K562 (cell line): Measurements from ENCODE around the gene REXO2. TPM values are rescaled to one million over a fixed set of nuclear protein-coding genes. Genes with fewer than 3 reads are reported as not detected.

Experiments used
- ATAC-seq: fragments of 200-7000 bp; cut with Tn5 transposase; 3 replicates; pipeline ENCODE4 v1.9.1; 2020; ENCODE audit warnings: moderate library complexity
- BruUV-seq: library from RNA; stranded (reverse); fragments of 400-500 nt; replicated peaks from 2 replicates; lab custom pipeline; 2021; lab: Mats Ljungman, UMichigan
- CTCF ChIA-PET: fragments of 300-600 bp; formaldehyde crosslinking; extraction: SDS; loops from one replicate; lab custom pipeline; 2021; ENCODE audit warnings: low intra/inter-chr PET ratio; lab: Yijun Ruan, JAX
- POLR2A ChIA-PET: fragments of 300-600, 350-650 bp; sonication (Branson Sonifier 250); formaldehyde crosslinking; extraction: SDS; loops from one replicate; lab custom pipeline; 2021; ENCODE audit warnings: antibody characterized with exemption, inconsistent platforms; lab: Yijun Ruan, JAX
- DNase-seq, 4 experiments: peaks; one replicate each; pipeline versions ENCODE4 v3.0.0 to v3.0.0-alpha.2; 2011 to 2018; ENCODE audit warnings: low spot score in 3 of 4, mixed read lengths in 3 of 4; ENCODE audit errors: extremely low read depth in 1 of 4
- FAIRE-seq: peaks from 2 replicates; lab custom pipeline; 2011; peaks lifted over from hg19 to GRCh38; lab: Jason Lieb, UNC
- H2AFZ ChIP-seq: 2 replicates; pipeline ENCODE4 v1.6.0; 2011; ENCODE audit warnings: low read depth, low read length, control low read depth, inconsistent platforms
- H3K27ac ChIP-seq: fragments of 200-600 bp; 3 replicates; pipeline ENCODE4 v1.8.0; 2011; ENCODE audit warnings: low read depth, mild to moderate bottlenecking, control low read depth, inconsistent platforms, low read length, moderate library complexity, mixed read lengths; ENCODE audit errors: extremely low read depth
- H3K27me3 ChIP-seq, 2 experiments: fragments of 300-600 bp in 1 of 2; 2 replicates in 1 of 2; 3 replicates in 1 of 2; pipeline versions ENCODE4 v1.6.0 to v1.8.0; 2011; ENCODE audit warnings: inconsistent platforms in 2 of 2, low read length in 2 of 2, mild to moderate bottlenecking in 1 of 2, mixed read lengths in 1 of 2, moderate library complexity in 1 of 2; ENCODE audit not compliant: control insufficient read depth in 2 of 2, insufficient read depth in 2 of 2
- H3K36me3 ChIP-seq: fragments of 300-600 bp; 3 replicates; pipeline ENCODE4 v1.8.0; 2011; ENCODE audit warnings: mild to moderate bottlenecking, low read length, inconsistent platforms; ENCODE audit not compliant: control insufficient read depth, insufficient read depth
- H3K4me1 ChIP-seq, 2 experiments: fragments of 200-600 bp in 1 of 2; replicated peaks in 1 of 2; 2 replicates in 1 of 2; 3 replicates in 1 of 2; pipeline versions ENCODE4 v1.5.1 to v1.8.0; 2011; ENCODE audit warnings: inconsistent platforms in 2 of 2, low read length in 2 of 2, mild to moderate bottlenecking in 1 of 2, mixed read lengths in 1 of 2, moderate library complexity in 1 of 2; ENCODE audit not compliant: control insufficient read depth in 2 of 2, insufficient read depth in 2 of 2
- H3K4me2 ChIP-seq: 2 replicates; pipeline ENCODE4 v1.6.1; 2011; ENCODE audit warnings: low read length, control low read depth, inconsistent platforms, mixed read lengths; ENCODE audit not compliant: insufficient read depth
- H3K4me3 ChIP-seq: fragments of 200-600 bp; sonication (generic), shearing (Covaris generic); 2 replicates; pipeline ENCODE4 v1.5.1; 2016; ENCODE audit warnings: control low read depth, inconsistent platforms
- H3K79me2 ChIP-seq: fragments of 200-600 bp; 3 replicates; pipeline ENCODE4 v1.8.0; 2011; ENCODE audit warnings: low read length, inconsistent platforms; ENCODE audit not compliant: control insufficient read depth, insufficient read depth
- H3K9ac ChIP-seq, 2 experiments: 2 replicates each; pipeline versions ENCODE4 v1.6.0 to v1.6.1; 2011; ENCODE audit warnings: low read depth in 2 of 2, low read length in 2 of 2, control low read depth in 1 of 2, inconsistent platforms in 1 of 2, mild to moderate bottlenecking in 1 of 2, mixed read lengths in 1 of 2; ENCODE audit not compliant: insufficient read depth in 1 of 2
- H3K9me1 ChIP-seq: one replicate; pipeline ENCODE4 v1.6.0; 2011; ENCODE audit warnings: inconsistent platforms, mild to moderate bottlenecking, low read length, moderate library complexity; ENCODE audit not compliant: control insufficient read depth, insufficient read depth
- H3K9me3 ChIP-seq: replicated peaks from 2 replicates; pipeline ENCODE4 v1.5.1; 2011; ENCODE audit warnings: low read depth, low read length, inconsistent platforms; ENCODE audit not compliant: control insufficient read depth, insufficient read depth
- H4K20me1 ChIP-seq: replicated peaks from 2 replicates; pipeline ENCODE4 v1.6.1; 2011; ENCODE audit warnings: low read length, inconsistent platforms, mixed read lengths; ENCODE audit not compliant: control insufficient read depth, insufficient read depth
- CEBPG ChIP-seq, 3 experiments: fragments of 200-800 bp in 1 of 3; sonication (Bioruptor generic) in 1 of 3; sonication (generic) in 1 of 3; formaldehyde crosslinking in 1 of 3; IDR thresholded peaks in 2 of 3; conservative IDR thresholded peaks in 1 of 3; 2 replicates each; pipeline versions ENCODE4 v1.6.1 to v1.8.0; 2016 to 2022; ENCODE audit warnings: missing compliant biosample characterization in 2 of 3, missing genetic modification characterization in 2 of 3, mild to moderate bottlenecking in 1 of 3, missing genetic modification reagents in 1 of 3
- MYNN ChIP-seq, 2 experiments: sonication (generic); formaldehyde crosslinking in 1 of 2; IDR thresholded peaks; 2 replicates each; pipeline versions ENCODE4 v1.5.0 to v1.6.1; 2016 to 2020; ENCODE audit warnings: antibody characterized with exemption in 1 of 2, missing genetic modification reagents in 1 of 2
- PHB2 ChIP-seq: fragments of 450-650 bp; IDR thresholded peaks from 2 replicates; pipeline ENCODE4 v1.6.1; 2017; ENCODE audit warnings: low read depth
- ZBED1 ChIP-seq: IDR thresholded peaks from 2 replicates; pipeline ENCODE4 v1.6.1; 2014
- ZNF184 ChIP-seq: sonication (generic); formaldehyde crosslinking; IDR thresholded peaks from 2 replicates; pipeline ENCODE4 v1.5.0; 2020; ENCODE audit warnings: missing genetic modification reagents
- ZNF507 ChIP-seq: conservative IDR thresholded peaks from 2 replicates; pipeline ENCODE4 v1.6.1; 2017; ENCODE audit warnings: missing genetic modification characterization, missing compliant biosample characterization
- in situ Hi-C: fragments of 300-500 bp; cut with MboI; formaldehyde crosslinking; loops from 4 replicates; pipeline ENCODE4 v1.15.0; 2018; ENCODE audit warnings: inconsistent platforms, mixed read lengths
- intact Hi-C: fragments of 100-400 bp; cut with micrococcal nuclease; formaldehyde crosslinking; loops from 2 replicates; pipeline ENCODE4 v1.14.2; 2022
- polyA plus RNA-seq, 8 experiments: library from polyadenylated mRNA; depleted of rRNA in 4 of 8; stranded (reverse) in 5 of 8; unstranded in 3 of 8; fragments of >200 nt; fragmentation: Nextera tagmentation in 2 of 8; fragmentation: Illumina TruSeq in 1 of 8; extraction: Ambion mirVana in 2 of 8; extraction: Trizol in 1 of 8; gene quantifications; 2 replicates each; pipeline versions ENCODE4 v1.2.1 to v1.2.3, GENCODE V29; 2011 to 2014; ENCODE audit warnings: inconsistent platforms in 1 of 8, missing spikeins in 1 of 8
- total RNA-seq, 7 experiments: library from RNA; depleted of rRNA in 6 of 7; stranded (reverse); fragments of >200 nt in 6 of 7; fragmentation: Illumina TruSeq in 2 of 7; extraction: Trizol in 2 of 7; gene quantifications; 2 replicates each; pipeline versions ENCODE4 v1.2.1 to v1.2.3, GENCODE V29; 2011 to 2021; ENCODE audit warnings: low replicate concordance in 1 of 7
- TF ChIP-seq, protein P1 (sequence below): fragments of 250-450 bp; sonication (Bioruptor Pico); IDR thresholded peaks from 2 replicates; pipeline ENCODE4 v1.5.0; 2021; ENCODE audit warnings: mild to moderate bottlenecking, borderline replicate concordance
- TF ChIP-seq, protein P2 (sequence below): fragments of 250-450 bp; sonication (Bioruptor Pico); IDR thresholded peaks from 2 replicates; pipeline ENCODE4 v1.4.0; 2020; ENCODE audit warnings: mild to moderate bottlenecking, moderate library complexity, borderline replicate concordance
- TF ChIP-seq, protein P3 (sequence below), 2 experiments: fragments of 450-650 bp; IDR thresholded peaks; 2 replicates each; pipeline ENCODE4 v1.6.1; 2018; ENCODE audit warnings: mild to moderate bottlenecking in 2 of 2, low read depth in 1 of 2; ENCODE audit not compliant: partially characterized antibody in 2 of 2
- TF ChIP-seq, protein P4 (sequence below): sonication (generic); formaldehyde crosslinking; IDR thresholded peaks from 2 replicates; pipeline ENCODE4 v1.8.0; 2022; ENCODE audit warnings: mild to moderate bottlenecking, missing genetic modification reagents

The REXO2 gene
- total and polyA plus RNA-seq, 9 of the 15 experiments (the other 6 are each of a cell fraction or from before 2014, with no cell fraction given): 143 to 370 (median 193) TPM

DNA sequence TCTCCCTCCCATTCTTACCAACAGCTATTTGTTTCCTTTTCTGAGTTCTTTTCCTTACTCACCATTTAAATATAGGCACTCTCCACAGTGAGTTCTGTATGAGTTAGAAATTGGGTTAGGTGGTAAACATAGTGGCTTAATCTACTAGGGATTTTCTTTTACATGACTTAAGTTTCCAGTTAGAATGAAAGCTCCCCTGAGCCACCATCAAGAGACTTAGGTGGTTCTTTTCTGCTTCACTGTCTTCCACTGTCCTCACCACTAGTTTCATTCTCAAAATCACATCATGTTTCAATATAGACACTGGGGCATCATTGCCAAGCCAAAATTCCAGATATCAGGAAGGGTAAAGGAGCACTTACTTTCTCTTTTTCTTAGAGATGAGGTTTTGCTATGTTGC lies 9.0 kb upstream of the REXO2 start:
- intact Hi-C loops (no loop called here), in situ Hi-C loops (no loop called here)
- Histone ChIP-seq H3K27ac (no peak overlapping the region), H3K27me3 (no peaks in the 10 kb centered on the region), H3K9me3 (no peaks in the 10 kb centered on the region; the same call in 1 of the 2 replicates), H3K4me1 (no peaks in the 10 kb centered on the region; a peak in 1 of 5 replicates), H3K4me3 (no peak overlapping the region), H2AFZ (no peak overlapping the region), H4K20me1 (no peaks in the 10 kb centered on the region), H3K9me1 (no peaks in the 10 kb centered on the region), H3K4me2 (no peak overlapping the region), H3K9ac (no peak overlapping the region), H3K79me2 (no peaks in the 10 kb centered on the region), H3K36me3 (no peaks in the 10 kb centered on the region)
- no peak for ATAC-seq
- no peak for FAIRE-seq
- POLR2A ChIA-PET: interaction anchor here (1.5 to 2.1 kb wide), 2 partner anchors 9 to 19 kb away, joined by 4 to 7 read pairs; partner anchors contain the start of gene REXO2
- DNase-seq: no peak
- BruUV-seq: no TSS peak
- CTCF ChIA-PET: no interaction called here
- TF ChIP-seq, protein P1, sequence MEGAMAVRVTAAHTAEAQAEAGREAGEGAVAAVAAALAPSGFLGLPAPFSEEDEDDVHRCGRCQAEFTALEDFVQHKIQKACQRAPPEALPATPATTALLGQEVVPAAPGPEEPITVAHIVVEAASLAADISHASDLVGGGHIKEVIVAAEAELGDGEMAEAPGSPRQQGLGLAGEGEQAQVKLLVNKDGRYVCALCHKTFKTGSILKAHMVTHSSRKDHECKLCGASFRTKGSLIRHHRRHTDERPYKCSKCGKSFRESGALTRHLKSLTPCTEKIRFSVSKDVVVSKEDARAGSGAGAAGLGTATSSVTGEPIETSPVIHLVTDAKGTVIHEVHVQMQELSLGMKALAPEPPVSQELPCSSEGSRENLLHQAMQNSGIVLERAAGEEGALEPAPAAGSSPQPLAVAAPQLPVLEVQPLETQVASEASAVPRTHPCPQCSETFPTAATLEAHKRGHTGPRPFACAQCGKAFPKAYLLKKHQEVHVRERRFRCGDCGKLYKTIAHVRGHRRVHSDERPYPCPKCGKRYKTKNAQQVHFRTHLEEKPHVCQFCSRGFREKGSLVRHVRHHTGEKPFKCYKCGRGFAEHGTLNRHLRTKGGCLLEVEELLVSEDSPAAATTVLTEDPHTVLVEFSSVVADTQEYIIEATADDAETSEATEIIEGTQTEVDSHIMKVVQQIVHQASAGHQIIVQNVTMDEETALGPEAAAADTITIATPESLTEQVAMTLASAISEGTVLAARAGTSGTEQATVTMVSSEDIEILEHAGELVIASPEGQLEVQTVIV (CRISPR knock-in tag): no peak
- no peak for TF ChIP-seq ZNF184 (CRISPR knock-in tag)
- no peak for TF ChIP-seq ZNF507
- TF ChIP-seq, protein P2, sequence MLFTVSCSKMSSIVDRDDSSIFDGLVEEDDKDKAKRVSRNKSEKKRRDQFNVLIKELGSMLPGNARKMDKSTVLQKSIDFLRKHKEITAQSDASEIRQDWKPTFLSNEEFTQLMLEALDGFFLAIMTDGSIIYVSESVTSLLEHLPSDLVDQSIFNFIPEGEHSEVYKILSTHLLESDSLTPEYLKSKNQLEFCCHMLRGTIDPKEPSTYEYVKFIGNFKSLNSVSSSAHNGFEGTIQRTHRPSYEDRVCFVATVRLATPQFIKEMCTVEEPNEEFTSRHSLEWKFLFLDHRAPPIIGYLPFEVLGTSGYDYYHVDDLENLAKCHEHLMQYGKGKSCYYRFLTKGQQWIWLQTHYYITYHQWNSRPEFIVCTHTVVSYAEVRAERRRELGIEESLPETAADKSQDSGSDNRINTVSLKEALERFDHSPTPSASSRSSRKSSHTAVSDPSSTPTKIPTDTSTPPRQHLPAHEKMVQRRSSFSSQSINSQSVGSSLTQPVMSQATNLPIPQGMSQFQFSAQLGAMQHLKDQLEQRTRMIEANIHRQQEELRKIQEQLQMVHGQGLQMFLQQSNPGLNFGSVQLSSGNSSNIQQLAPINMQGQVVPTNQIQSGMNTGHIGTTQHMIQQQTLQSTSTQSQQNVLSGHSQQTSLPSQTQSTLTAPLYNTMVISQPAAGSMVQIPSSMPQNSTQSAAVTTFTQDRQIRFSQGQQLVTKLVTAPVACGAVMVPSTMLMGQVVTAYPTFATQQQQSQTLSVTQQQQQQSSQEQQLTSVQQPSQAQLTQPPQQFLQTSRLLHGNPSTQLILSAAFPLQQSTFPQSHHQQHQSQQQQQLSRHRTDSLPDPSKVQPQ: no peak
- TF ChIP-seq CEBPG (CRISPR knock-in tag; IDR thresholded peaks at IDR 0.05): no peak
- TF ChIP-seq CEBPG (tag; conservative IDR thresholded peaks at IDR 0.05 in 1 of 2, IDR thresholded peaks at IDR 0.05 in 1 of 2): no peak
- TF ChIP-seq, protein P3, sequence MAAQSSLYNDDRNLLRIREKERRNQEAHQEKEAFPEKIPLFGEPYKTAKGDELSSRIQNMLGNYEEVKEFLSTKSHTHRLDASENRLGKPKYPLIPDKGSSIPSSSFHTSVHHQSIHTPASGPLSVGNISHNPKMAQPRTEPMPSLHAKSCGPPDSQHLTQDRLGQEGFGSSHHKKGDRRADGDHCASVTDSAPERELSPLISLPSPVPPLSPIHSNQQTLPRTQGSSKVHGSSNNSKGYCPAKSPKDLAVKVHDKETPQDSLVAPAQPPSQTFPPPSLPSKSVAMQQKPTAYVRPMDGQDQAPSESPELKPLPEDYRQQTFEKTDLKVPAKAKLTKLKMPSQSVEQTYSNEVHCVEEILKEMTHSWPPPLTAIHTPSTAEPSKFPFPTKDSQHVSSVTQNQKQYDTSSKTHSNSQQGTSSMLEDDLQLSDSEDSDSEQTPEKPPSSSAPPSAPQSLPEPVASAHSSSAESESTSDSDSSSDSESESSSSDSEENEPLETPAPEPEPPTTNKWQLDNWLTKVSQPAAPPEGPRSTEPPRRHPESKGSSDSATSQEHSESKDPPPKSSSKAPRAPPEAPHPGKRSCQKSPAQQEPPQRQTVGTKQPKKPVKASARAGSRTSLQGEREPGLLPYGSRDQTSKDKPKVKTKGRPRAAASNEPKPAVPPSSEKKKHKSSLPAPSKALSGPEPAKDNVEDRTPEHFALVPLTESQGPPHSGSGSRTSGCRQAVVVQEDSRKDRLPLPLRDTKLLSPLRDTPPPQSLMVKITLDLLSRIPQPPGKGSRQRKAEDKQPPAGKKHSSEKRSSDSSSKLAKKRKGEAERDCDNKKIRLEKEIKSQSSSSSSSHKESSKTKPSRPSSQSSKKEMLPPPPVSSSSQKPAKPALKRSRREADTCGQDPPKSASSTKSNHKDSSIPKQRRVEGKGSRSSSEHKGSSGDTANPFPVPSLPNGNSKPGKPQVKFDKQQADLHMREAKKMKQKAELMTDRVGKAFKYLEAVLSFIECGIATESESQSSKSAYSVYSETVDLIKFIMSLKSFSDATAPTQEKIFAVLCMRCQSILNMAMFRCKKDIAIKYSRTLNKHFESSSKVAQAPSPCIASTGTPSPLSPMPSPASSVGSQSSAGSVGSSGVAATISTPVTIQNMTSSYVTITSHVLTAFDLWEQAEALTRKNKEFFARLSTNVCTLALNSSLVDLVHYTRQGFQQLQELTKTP (IDR thresholded peaks at IDR 0.05; ENCODE audit: low read depth in 1 of 2, partially characterized antibody in 2 of 2): no peak
- TF ChIP-seq PHB2: no peak
- TF ChIP-seq MYNN (IDR thresholded peaks at IDR 0.05): no peak
- no peak for TF ChIP-seq MYNN (CRISPR knock-in tag; IDR thresholded peaks at IDR 0.05)
- no peak for TF ChIP-seq ZBED1
- TF ChIP-seq, protein P4, sequence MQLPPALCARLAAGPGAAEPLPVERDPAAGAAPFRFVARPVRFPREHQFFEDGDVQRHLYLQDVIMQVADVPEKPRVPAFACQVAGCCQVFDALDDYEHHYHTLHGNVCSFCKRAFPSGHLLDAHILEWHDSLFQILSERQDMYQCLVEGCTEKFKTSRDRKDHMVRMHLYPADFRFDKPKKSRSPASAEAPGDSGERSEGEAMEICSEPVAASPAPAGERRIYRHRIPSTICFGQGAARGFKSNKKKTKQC (CRISPR knock-in tag): no peak
